PFSK-1 (cell line): Measurements from ENCODE around the gene FLNA.

ENCODE experiments used
- FOXP2 ChIP-seq: optimal IDR thresholded peaks from 2 replicates; pipeline ENCODE3; 2011; ENCODE audit warnings: borderline replicate concordance, control low read depth, inconsistent platforms; ENCODE audit not compliant: insufficient read depth; ENCODE audit errors: extremely low read length, extremely low read depth
- POLR2AphosphoS5 ChIP-seq: IDR thresholded peaks from 2 replicates; pipeline ENCODE4 v1.6.1; 2012; ENCODE audit warnings: low read depth, mild to moderate bottlenecking, control low read depth, low read length, moderate library complexity
- REST ChIP-seq, 2 experiments: IDR thresholded peaks; 2 replicates each; pipeline versions ENCODE4 v1.6.1 to v1.8.0; 2011 to 2012; ENCODE audit warnings: low read depth in 2 of 2, low read length in 2 of 2, control low read depth in 1 of 2, inconsistent platforms in 1 of 2, mild to moderate bottlenecking in 1 of 2, moderate library complexity in 1 of 2; ENCODE audit not compliant: insufficient read depth in 1 of 2
- SIN3A ChIP-seq: IDR thresholded peaks from 2 replicates; pipeline ENCODE4 v1.6.1; 2012; ENCODE audit warnings: mild to moderate bottlenecking, low read length, moderate library complexity, borderline replicate concordance; ENCODE audit not compliant: insufficient read depth
- TAF1 ChIP-seq: IDR thresholded peaks from 2 replicates; pipeline ENCODE4 v1.6.1; 2012; ENCODE audit warnings: low read length, control low read depth, borderline replicate concordance; ENCODE audit not compliant: insufficient read depth

FLNA gene

DNA sequence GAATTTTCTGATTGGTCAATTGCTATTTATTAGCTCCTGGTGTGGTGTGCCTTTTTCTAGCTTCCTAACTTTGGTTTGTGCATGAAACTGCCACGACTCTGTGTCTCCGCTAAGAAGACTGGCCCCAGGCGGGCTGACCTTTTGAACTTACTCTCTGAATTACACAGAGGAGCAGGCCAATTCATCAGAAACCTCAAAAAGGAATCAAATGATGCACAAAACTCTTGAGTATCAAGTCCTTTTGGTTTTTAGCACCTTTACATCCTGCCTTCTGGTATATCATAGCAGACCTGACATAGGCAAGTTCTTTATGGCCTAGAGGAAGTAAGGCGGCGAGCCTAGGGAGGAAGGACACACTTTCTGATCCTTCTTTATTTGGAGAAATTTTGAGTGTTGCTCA is 61.3 kb downstream of the FLNA start:
- TF ChIP-seq REST (IDR thresholded peaks at IDR 0.05; ENCODE audit: insufficient read depth in 1 of 2, low read depth in 2 of 2, low read length in 2 of 2) = no peak

DNA sequence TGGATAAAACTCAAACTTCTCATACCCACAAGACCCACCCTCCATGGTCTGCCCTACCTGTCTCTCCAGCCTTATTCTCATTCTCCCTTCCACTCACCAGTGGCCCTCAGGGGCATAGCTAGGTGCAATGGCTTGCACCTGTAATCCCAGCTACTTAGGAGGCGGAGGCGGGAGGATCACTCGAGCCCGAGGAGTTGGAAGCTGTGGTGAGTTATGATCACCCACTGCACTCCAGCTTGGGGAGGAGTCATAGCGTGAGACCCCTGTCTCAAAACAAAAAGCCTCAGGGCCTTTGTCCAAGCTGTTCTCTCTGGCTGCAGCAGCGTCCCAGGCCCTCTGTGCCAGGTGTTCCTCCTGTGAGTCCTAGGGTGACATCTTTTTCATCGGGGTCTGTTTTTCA is 62.3 kb downstream of the FLNA start:
- TF ChIP-seq REST (IDR thresholded peaks at IDR 0.05; ENCODE audit: insufficient read depth in 1 of 2, low read depth in 2 of 2, low read length in 2 of 2) (no peak), SIN3A (no peak), POLR2AphosphoS5 (no peak), FOXP2 (no peak), TAF1 (no peak)

- TF ChIP-seq REST (IDR thresholded peaks at IDR 0.05; ENCODE audit: insufficient read depth in 1 of 2, low read depth in 2 of 2, low read length in 2 of 2) (no peak), FOXP2 (no peak), TAF1 (no peak), POLR2AphosphoS5 (no peak), SIN3A (no peak)
These were observed 63.6 kb downstream of the FLNA start for GRCh38 chrX:154310616-154311536.

DNA sequence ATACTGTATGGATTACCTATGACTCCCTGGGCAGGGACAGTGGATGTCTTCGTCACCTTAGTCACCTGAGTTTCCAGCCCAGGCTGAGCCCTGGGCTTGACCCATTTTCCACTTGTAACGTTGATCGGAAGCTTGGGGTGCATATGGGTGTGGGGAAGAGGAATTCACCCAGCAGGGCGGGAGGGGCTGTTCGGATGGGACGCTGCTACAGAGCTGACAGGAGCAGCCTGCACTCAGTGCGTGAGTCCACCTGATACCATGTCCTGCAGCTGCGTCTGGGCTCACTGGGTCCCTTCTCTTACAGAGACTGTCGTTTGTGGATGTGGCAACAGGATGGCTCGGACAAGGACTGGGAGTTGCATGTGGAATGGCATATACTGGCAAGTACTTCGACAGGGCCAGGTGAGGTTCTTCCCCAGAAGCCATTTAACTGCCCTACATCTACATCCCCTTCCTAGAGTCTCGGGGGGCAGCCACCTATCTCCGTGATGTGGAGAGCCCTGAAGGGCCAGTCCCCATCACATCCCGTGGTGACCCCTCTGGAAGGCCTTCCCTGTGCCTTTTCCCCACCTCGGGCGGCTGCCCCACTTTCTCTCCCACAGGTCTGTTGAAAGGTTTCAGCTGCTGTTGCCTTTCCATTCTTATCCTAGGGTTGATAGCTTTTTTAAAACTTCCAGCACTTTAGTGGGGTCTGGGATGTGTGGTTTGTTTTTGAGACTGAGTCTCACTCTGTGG is 65.2 kb downstream of the FLNA start:
- no peak for TF ChIP-seq FOXP2
- TF ChIP-seq TAF1 = no peak

- TF ChIP-seq FOXP2 (no peak), REST (IDR thresholded peaks at IDR 0.05; ENCODE audit: insufficient read depth in 1 of 2, low read depth in 2 of 2, low read length in 2 of 2) (no peak), POLR2AphosphoS5 (no peak), SIN3A (no peak), TAF1 (no peak)
These were observed 66.1 kb downstream of the FLNA start for GRCh38 chrX:154308108-154308946.
